HG02970 (cell line): ENCODE results near the gene FOXN3.

Source experiments
- ATAC-seq: cut with Tn5 transposase; IDR thresholded peaks from one replicate; pipeline ENCODE4 v1.9.1; 2021; ENCODE audit warnings: mild to moderate bottlenecking, moderate library complexity, moderate number of reproducible peaks; ENCODE audit not compliant: unreplicated experiment, low FRiP score

Gene FOXN3

DNA sequence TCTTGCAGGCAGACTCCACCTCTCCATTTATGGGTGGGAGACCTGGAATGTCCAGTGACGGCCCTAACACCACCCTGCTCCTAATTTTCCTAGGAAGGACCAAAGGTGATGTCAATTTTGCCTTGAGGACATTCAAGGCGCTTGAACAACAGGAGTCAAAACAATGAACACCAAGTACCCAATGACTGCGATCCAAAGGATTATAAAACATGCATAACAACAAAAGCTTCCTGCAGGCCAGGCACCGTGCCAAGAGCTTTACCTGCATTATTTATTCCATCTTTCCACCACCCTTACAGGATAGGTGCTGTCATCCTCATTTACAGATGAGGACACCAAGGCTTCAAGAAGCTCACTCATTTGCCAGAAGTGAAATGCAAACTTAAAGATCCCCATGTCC, 15.2 kb upstream of the FOXN3 start:
- no peak for ATAC-seq

DNA sequence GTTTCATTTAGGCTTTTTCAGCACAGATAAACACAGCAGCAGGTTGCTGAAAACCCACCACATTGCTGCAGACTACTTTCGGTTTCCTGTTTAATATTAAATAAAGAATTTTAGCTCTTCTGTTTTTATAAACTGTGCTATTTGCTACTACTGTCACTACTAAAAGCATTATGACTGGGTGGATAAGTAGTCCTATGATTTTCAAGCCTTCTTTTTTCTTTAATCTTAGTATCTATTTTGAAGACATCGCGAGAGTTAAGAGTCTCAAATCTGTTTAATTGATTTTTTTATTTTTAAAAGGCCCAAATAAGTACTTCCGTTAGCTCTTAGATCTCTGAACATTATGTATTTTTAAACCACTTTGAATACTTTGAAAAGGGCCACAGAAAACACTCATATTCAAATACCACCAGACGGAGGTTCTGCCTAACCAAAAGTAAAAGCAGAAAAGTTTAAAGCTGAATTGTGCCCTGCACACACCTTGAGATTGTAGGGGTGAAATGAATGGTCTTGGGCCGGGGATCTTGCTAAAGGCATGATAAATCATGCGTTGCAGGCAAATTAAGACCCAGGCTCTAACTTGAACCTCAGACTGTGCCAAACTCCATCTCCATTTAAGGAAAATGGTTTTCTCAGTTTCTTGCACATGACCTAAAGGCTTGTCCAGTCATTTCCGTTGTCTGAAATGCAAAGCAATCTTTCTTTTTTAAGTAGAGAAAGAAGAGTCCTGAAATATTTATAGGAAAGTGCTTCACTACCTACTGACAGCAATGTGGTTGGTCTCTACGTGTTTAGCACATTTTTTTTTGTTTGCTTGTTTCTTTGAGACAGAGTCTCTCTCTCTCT, 13.6 kb upstream of the FOXN3 start:
- ATAC-seq = peak; percentile 92

DNA sequence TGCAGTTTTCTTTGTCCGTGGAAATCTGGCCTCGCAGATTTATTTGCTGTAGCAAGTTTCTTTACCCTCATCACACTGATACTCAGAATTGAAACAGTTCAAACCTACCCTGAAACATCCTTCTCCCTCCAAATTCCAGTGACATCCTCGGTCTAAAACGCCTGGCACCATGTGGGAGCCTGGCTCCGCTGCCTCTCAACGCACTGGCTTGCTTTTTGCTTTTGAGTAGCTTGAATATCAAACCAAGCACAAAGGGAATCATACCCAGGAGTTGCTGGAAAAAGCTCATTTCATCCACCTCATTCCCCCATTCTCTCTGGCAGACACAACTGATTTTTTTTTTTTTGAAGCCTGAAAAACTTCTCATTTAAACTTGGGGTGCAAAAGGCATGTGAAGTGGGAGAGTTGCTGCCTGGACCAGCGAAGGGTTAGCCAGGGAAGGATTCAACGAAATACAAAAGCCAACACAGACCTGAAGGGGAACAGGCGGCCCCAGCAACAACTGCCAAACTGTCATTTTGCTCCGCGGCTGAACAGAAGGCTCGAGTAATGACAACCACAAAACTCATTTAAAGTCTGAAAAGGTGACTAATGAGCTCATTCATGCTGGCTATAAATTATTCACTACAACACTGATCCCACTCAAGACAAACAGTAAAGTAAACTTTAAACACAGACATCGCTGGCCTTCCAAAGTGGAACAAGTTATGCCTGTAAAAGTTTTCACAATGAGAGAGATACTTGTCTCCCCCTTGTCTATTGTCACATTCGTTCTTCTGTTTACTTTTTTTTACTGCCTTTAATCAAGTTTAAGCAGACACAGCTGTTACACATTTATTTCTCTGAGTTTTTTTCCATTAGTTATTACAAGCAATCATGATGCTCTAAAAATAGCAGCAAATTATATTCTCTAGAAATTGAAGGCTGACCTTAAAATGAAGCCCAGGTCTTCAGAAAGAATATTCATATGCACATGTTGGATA, 12.5 kb upstream of the FOXN3 start:
- no peak for ATAC-seq

DNA sequence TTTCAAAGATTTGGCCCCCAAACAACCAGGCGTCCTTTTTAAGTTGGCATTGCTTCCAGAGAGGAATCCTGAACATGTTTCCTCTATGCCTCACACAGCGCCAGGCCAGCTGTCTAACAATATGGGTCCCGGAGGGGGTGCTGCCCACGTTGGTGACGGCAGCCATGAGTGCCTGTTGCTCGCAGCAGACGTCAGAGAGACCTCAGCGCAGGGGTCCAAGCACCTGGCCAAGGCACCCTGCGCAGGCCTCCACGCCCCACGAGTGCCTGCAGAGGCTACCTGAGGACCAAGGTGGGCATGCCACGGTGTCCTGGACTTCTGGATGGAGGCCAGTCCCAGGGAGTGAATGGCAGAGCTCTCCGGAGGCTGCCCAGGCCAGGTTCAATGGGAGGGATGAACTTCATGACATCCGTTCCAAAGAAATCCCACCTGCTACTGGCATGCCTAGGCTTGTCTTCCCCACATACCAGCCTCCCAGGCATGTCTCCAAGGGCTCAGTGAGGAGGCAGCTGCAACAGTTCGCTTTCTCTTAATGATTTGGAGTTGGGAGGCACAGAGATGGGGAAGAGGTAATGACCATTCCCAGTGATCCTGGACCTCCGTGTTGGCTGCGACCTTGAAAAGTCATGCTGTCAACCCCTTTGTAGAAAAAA, 11.6 kb upstream of the FOXN3 start:
- no peak for ATAC-seq

DNA sequence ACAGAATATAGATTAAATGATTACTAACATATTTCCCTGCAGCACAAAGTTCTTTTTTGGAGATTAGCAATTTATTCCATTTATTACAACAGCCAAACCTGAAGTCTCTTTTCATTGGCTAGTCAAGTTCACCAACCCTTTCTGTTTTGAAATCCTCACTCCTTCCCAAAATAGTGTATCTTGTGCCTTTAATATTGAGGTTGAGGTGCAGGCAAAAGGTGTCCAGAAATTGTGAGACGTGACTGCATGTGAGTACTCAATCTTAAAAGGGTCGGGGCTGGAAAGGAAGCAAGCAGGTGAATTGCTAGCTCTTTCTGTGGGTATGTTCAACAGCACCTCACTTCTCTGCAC, 11.1 kb upstream of the FOXN3 start:
- no peak for ATAC-seq

DNA sequence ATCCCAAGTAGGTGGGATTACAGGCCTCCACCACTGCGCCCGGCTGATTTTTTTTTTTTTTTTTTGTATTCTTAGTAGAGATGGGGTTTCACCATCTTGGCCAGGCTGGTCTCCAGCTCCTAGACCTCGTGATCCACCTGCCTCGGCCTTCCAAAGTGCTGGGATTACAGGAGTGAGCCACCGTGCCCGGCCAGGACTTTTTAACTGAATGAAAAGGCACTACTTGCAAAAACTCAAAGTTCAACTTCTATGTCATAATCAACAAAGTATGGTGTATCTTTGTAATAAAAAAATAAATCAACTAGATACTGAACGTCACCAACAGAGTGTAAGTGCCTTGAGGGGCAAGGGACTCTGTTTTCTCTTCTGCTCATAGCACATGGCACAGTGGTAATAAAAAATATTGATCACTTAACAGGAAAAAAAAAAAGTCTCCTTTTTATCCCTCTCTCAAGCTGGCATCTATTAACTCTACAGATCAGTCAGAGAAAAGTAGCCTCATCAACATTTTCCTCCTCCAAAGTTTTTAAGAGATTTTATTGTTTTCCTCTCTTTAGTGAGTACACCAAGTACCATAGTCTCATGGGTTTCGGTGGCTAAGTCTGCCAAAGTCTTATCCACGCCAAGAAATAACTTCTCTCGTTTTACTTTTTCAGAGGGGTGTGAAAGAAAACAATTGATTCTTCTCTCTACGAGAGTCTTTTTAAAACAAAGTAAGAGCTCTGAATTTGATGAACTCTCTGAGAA, 10.6 kb upstream of the FOXN3 start:
- ATAC-seq = no peak

DNA sequence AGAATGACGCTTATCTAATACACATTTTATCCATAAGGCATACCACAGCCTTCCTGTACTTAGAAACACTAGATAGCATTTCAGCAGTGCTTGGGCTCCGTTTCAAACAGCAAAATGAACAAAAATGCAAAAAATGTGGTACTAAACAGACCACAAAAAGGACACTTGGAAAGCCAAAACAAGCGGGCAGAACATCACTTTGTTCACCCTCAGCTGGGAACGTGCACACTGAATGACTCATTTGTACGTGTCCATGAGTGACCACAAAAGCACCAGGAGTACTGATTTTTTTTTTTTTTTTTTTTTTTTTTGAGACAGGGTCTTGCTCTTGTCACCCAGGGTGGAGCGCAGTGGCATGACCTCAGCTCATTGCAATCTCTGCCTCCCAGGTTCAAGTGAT, 8.9 kb upstream of the FOXN3 start:
- ATAC-seq = no peak

DNA sequence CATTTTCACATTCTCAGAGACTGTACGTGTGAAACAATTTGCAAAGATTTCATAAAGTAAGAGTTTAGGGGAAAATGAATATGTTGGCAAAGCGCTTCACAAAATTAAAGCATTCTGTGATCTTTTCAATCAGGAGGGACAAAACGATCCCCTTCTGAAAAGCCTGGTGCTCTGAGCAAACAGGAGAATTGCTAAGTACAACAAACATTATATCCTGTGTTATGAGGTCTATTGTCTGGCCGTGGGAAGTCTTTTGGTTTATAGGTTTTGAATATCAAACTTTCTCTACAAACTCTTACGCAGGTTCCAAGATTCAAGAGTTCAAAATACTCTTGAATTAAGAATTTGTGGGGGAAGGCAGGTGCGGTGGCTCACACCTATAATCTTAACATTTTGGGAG, 7.2 kb upstream of the FOXN3 start:
- no peak for ATAC-seq

DNA sequence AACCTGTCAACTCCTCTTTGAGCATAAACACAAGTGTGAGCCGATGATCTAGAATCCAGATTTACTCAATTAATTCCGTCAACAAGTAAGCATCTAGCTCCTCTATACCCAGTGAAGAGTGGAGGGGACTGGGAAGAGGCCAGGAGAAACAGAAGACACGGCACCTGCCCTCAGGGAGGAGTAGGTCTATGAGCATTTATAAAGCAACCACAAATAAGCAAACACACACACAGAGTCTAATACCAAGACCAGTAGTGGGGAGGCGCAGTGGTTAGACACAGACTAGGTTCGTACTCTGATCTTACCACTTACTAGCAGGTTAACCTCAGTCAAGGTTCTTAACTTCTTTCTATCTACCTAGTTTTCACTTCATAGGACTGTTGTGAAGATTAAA, 5.9 kb upstream of the FOXN3 start:
- no peak for ATAC-seq

DNA sequence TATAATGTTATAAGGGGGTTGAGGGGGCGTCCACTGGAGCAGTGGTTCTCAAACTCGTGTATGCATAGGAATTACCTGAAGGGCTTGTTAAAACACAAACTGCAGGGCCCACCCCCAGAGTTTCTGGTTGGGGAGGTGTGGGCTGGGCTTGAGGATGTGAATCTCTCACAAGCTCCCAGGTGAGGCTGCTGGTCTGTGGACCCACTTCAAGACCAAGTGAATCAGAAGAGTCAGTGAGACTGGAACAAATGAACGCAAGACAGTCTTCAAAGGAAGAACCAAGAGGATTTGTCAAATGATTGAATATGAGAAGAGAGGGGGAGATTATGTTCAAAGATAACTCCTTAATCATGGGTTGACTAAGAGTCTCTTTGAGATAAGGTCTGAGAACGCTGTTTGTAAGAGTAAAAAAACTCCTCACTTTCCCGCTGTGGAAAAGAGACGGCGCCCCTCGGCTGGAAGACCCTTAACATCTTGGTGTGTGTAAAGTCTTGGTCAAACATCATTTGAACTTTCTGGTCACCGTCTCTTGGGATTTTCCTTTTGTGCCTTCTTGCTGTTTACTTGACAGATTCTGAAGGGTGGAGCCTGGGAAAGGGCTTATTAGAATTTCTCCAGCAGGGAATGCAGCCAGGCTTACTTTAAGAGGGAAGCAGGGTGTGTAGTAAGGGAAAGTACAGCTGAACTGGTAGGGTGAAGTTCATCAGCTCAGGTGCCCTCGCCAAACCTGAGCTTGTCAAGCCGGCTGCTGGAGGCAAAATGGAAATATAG, 5.3 kb upstream of the FOXN3 start:
- no peak for ATAC-seq

DNA sequence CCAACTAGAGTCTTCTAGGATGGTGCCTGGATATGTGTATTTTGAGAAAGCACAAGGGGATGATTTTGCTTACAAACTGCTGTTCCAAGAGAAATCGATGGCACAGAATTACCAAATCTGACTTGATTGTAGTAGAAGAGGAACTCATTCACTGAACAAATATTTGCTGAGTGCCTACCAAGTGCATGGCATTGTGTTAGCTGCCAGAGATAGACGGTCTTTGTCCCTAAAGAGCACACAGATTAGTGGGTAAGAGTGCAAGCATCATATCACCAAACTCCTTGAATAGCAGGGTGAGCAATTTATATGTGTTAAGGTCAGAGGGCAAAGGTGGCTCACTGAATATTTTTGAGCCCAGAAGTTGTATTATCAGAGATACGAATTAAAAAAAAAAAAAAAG, 3.5 kb upstream of the FOXN3 start:
- no peak for ATAC-seq

DNA sequence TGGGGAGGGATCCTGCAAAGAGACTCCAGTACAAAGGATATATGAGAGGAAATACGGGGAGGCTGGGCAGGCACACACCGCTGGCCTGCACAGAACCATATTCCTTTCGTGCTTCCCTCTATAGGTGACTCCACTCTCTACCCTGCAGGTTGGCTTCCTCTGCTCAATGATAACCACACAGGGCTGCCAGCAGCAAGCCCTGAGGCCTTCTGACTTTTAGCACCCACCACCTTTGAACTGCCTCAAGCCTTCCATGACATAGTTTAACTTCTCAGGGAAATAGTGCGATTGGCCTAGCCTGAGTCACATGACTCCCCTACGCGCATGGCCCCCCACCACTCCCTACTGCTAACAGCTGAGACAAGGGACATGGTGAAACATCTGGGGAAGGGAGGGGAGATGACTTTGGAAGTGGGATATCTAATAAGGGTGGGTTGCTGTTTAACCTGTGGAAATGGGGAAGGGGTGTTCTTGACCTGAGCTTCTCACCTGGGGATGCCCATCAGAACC, 3.0 kb upstream of the FOXN3 start:
- ATAC-seq = no peak

DNA sequence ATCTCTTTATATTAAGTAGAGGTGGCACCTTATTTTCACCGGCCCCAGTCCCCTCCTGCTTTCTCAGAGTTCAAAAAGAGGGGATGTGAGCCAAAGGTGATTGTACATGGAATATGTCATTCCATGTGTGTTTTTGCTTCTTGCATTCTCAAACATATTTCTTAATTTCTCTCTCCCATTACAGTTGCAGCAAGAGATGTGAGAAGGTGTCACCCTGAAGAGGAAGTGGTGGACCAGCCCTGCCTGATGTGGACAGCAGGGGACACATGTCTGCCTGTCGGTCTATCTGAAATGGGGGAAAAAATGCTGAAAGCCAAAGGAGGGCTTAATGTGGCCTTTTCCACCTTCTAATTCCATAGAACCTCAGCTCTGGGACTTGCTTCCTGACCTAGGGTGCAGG, 1.9 kb upstream of the FOXN3 start:
- ATAC-seq = no peak

DNA sequence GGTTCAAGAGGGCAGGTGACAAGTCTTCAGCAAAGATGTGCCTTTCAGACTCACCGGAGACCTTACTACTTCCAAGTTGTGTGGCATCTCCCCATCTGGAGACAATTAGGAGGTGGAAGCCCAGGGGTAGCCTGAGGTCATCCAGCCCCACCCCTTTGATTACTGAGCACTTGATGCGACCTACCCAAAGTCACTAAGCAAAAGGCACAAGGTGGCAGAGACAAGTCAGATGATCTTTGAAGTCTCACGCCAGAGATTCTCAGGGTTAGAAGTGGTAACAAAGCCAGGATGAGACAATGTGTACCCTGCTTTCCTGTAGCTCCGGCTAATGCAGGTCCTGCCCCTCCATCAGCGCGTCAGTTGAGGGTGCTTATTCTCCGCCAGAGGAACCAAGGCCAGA, 1.4 kb upstream of the FOXN3 start:
- ATAC-seq = no peak

DNA sequence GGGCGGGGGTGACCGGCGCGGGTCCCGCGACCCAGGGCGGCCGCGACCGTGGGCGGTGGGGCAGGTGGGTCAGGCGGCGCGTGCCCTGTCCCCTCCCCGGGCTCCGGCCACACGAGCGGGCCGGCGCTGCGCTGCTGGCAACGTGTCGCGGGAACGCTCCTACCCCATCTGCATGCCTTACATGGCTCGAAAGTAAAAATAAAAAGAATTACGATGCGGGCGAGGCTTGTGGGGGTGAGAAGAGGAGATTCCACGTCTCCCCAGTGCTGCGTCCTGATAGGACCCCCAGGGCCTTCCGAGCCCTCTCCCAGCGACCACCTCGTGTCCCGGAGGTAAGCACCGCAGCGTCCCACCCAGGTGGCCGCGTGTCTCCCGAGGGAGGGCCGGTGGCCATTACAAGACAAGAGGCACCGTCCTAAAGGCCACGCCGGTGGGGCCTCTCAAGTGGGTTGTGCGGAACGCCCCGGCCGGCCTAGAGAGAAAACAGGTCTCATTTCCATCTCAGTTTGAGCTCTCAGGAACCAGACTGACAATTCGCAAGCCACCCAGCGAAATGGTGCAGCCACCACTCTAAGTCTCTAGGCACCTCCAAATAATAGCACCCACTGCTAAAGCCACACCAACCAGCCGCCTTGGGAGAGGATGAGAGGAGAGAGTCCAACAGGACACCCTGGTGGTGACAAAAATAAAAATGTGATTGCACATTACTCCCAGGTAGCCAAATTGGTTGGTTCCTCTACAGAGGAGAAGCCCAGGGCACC, 612 bp upstream of the FOXN3 start:
- ATAC-seq = peak; percentile 23

DNA sequence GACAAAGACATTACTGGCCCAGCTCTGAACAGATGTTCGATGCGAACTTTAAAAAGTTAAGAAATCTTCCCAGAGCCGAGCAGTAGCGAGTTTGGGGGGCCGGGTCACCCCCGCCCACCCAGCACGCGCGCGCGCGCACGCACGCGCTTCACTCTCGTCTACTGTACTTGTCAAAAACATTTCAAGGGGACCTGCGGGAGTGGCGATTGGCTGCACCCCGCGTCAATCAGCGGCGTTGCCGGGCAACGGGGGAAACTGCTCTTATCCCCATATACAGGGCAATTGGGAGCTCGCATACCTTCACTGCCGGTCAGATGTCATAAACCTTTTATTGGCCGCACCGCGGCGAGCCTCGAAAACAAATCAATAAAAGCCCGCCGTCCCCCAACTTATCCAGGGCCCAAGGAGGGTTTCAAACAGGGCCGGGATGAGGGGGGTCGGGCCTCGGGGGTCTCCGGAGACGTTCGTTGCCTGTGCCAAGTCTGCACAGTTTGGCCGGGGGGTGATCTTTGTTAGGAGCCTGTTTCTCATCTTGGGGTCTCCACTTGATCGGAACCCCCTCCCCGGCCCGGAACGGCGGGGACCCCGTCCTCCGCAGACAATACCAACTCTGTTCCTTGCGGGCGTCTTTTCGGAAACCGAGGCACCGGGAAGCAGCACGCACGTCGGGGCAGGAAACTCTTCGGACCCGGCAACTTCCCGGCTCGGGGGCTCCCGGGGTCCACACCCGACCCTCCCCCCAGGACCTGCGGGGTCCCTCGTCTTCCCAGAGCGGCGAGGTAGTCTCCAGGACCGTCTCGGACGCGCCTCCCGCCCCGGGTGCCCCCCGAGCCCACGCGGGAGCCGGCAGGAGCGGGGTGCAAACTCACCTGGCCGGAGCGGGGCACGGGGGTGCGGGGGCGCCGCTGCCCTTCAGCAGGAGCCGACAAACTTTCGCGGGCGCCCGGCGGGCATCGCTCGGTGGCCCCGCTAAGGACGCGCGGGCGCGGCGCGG, 734 bp downstream of the FOXN3 start:
- peak; percentile 74 for ATAC-seq

DNA sequence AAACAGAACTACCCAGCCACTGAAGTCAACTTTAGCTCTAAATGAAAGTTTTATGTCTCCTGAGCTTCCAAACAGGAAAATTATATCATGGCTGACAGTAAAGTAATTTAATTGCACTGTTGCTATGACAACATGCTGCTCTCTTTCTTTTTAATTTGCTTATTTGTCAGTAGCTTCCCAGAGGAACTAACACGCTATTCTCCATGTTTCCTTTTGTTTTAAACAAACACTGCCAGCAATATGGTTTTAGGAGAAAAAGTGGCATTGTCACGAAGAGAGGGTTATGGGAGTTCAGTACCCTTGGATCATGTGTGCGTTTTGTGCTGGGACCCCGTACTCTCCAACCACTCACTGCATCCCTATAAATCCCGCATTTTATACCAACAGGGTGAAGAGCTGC, 1.9 kb downstream of the FOXN3 start:
- ATAC-seq = no peak

DNA sequence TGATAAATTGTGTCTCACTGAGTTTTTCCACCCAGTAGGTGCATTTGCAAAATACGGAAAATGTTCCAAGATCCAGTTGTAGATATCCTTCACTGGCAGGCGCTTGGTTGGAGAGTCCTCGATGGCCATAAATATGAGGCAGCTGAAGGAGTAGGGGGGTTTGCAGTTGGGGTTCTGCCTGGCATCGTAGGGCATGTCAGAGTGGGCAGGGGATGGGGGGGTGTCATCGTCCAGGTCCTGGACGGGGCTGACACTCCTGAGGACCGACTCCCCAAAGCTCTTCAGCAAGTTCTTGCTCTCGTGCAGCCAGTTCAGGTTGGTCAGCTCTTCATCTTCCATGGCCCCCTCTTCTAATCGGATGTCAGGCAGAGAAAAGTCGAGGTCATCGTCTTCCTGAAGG, 5.1 kb downstream of the FOXN3 start:
- ATAC-seq = no peak
